Measurements from ENCODE around the gene LASP1.
"Not testable (repeated sequence)": the region's sequence is repeated elsewhere in the genome, so short reads cannot be mapped to it uniquely, and the experiment has no call there.

LASP1 gene

DNA sequence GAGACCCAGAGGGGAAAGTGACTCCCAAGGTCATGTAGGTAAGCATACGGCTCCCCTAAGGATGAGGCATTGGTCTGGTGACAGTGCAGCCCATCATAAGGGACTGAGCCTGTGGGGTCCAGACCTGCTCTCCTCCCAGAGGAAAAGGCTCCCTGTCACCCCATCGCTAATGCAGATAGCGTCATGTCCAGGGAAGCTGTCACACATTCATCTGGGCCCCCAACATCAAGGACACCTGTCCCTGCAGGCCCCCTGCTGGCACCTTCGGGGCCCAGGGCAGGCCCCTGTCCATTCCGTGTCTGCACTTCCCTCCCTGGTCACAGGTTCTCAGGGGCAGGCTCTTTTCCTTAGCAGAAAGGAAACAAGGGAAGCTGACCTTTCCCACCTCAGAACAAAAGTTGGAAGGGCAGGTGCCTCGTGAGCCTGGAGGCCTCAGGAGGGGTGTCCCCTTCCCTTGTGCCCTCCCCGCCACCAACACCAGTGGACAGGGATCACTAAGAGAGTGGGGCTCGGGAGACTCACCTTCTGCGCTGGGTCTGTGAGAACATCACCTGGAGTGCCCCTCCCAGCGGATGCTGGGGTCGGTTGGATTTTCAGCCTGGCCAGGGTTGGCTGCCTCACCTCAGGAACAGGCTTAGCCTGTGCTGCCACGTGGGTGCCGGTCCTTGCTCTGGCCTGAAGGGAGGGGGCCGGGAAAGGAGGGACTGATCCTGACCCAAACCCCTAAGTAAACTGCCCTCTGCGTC, 38.2 kb downstream of the LASP1 start:
- H3K4me3 ChIP-seq (ENCODE audit: low read depth, low read length) = no peak overlapping the region
- TF ChIP-seq, protein P1, sequence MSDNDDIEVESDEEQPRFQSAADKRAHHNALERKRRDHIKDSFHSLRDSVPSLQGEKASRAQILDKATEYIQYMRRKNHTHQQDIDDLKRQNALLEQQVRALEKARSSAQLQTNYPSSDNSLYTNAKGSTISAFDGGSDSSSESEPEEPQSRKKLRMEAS (IDR thresholded peaks at IDR 0.05; ENCODE audit: low read depth, low read length) = no peak
- TF ChIP-seq MYC (IDR thresholded peaks at IDR 0.05; ENCODE audit: low read depth, low read length) (no peak), POLR2A (IDR thresholded peaks at IDR 0.05; ENCODE audit: extremely low read depth, insufficient read length) (no peak)
- TF ChIP-seq, protein P2, sequence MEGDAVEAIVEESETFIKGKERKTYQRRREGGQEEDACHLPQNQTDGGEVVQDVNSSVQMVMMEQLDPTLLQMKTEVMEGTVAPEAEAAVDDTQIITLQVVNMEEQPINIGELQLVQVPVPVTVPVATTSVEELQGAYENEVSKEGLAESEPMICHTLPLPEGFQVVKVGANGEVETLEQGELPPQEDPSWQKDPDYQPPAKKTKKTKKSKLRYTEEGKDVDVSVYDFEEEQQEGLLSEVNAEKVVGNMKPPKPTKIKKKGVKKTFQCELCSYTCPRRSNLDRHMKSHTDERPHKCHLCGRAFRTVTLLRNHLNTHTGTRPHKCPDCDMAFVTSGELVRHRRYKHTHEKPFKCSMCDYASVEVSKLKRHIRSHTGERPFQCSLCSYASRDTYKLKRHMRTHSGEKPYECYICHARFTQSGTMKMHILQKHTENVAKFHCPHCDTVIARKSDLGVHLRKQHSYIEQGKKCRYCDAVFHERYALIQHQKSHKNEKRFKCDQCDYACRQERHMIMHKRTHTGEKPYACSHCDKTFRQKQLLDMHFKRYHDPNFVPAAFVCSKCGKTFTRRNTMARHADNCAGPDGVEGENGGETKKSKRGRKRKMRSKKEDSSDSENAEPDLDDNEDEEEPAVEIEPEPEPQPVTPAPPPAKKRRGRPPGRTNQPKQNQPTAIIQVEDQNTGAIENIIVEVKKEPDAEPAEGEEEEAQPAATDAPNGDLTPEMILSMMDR (IDR thresholded peaks at IDR 0.05; ENCODE audit: low read depth, low read length) = no peak
- no peak for DNase-seq (ENCODE audit: low read depth)

DNA sequence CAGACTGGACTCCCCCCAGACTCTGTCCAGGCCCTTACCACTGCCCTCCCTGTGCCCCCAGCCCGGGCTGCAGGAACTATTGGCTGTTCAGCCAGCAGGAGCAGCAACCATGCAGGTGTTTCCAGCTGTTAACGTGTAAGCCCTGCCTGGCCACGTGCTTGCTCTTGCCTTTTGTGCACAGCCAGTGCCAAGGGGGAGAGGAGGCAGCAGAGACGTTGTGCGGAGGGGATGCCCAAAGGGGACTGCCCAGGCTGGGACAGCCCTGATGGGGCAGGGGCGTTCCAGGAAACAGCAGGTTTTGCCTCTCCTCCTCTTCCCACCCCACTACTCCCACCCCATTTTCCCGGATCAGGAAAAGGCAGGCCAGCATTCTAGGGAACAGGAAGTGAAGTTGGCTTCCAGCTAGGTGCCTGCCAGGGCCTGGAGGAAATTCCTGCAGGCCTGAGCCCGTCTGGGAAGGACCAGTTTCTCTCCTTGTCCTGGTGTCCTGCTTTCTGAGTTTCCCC, 38.9 kb downstream of the LASP1 start:
- TF ChIP-seq, protein P1 (IDR thresholded peaks at IDR 0.05; ENCODE audit: low read depth, low read length) = no peak
- TF ChIP-seq, protein P2 (IDR thresholded peaks at IDR 0.05; ENCODE audit: low read depth, low read length) = no peak
- no peak for TF ChIP-seq MYC (IDR thresholded peaks at IDR 0.05; ENCODE audit: low read depth, low read length)
- no peak for TF ChIP-seq POLR2A (IDR thresholded peaks at IDR 0.05; ENCODE audit: extremely low read depth, insufficient read length)
- DNase-seq (ENCODE audit: low read depth) = no peak
- no peak overlapping the region for H3K4me3 ChIP-seq (ENCODE audit: low read depth, low read length)

DNA sequence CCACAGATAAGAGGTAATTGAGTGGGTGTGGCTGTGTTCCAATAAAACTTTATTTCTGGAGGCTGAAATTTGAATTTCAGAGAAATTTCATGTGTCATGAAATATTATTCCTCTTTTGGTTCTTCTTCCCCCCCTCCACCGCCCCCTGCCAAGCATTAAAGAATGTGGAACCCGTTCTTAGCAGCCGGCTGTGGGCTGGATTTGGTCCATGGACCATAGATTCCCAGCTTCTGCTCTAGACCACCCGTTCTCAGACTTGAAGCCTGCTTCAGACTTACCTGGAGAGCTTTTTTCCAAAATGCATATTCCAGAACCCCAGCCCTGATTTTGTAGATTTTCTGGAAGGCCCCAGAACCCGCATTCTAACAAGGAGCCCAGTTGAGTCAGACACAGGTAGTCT, 40.5 kb downstream of the LASP1 start:
- no peak overlapping the region for H3K4me3 ChIP-seq (ENCODE audit: low read depth, low read length)
- TF ChIP-seq POLR2A (IDR thresholded peaks at IDR 0.05; ENCODE audit: extremely low read depth, insufficient read length) = no peak
- TF ChIP-seq MYC (IDR thresholded peaks at IDR 0.05; ENCODE audit: low read depth, low read length) = no peak
- TF ChIP-seq, protein P2 (IDR thresholded peaks at IDR 0.05; ENCODE audit: low read depth, low read length) = no peak
- TF ChIP-seq, protein P1 (IDR thresholded peaks at IDR 0.05; ENCODE audit: low read depth, low read length) = no peak
- no peak for DNase-seq (ENCODE audit: low read depth)

DNA sequence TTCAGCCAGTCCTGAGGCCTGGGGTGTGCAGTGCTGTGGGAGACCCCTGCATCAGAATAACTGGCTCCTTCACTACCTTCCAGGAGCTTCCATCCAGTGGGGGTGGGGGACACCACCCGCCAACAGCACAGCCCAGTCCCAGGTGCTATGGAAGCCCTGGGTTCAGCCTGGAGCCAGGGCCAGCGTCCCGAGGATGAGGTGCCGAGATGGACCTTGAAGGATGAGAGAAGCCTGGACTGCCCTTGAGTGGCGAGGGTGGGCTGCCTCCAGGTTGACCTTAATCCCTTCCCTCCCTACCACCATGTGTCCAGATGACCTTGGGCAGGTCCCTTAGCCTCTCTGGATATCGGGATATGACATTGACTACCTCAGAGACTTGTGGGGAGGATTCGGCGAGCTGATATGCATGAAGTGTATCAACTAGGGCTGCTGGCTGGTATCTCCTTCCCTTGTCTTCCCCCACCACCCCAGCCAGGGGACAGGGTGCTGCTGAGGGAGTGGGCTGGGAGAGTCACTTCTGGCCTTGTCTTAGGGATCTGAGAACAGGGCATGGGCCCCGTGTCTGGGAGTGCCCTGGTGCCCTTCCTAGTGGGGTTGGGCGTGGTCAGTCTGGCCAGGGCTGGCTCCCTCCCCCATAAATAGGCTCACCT, 41.3 kb downstream of the LASP1 start:
- DNase-seq (ENCODE audit: low read depth) = no peak
- H3K4me3 ChIP-seq (ENCODE audit: low read depth, low read length) = no peak overlapping the region
- TF ChIP-seq, protein P2 (IDR thresholded peaks at IDR 0.05; ENCODE audit: low read depth, low read length) = no peak
- TF ChIP-seq, protein P1 (IDR thresholded peaks at IDR 0.05; ENCODE audit: low read depth, low read length) = no peak
- TF ChIP-seq MYC (IDR thresholded peaks at IDR 0.05; ENCODE audit: low read depth, low read length) = no peak
- TF ChIP-seq POLR2A (IDR thresholded peaks at IDR 0.05; ENCODE audit: extremely low read depth, insufficient read length) = no peak

DNA sequence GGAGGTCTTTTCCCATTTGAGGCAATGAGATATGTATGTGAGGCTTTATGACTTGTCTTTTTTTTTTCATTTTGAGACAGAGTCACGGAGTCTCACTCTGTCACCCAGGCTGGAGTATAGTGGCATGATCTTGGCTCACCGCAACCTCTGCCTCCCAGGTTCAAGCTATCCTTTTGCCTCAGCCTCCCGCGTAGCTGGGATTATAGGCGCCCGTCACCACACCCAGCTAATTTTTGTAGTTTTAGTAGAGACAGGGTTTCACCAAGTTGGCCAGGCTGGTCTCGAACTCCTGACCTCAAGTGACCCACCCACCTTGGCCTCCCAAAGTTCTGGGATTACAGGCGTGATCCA, 41.8 kb downstream of the LASP1 start:
- not testable (repeated sequence) for DNase-seq (ENCODE audit: low read depth); H3K4me3 ChIP-seq (ENCODE audit: low read depth, low read length)

DNA sequence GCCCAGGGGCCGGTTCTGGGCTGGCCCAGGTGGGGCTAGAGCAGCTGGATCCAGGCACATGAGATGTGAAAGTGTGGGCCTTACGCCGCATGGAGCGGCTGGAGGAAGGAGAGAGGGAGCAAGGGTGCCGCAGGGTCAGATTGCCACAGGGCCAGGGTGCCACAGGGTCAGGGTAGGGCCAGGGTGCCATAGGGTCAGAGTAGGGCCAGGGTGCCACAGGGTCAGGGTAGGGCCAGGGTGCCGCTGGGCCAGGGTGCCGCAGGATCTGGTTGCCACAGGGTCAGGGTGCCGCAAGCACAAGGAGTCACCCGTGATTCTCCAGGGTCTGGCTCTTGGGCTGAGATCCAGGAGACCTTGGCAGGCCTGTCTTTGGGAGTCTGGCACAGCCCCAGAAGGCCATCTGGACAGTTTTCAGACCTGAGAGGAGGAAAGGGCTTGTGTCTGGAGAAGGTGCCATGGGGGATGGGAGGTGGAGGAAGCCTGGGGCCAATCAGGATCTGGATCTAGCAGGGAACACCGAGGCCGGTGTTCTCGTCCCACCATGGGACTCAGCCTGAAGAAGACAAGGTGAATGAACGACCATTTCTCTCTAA, 42.5 kb downstream of the LASP1 start:
- DNase-seq (ENCODE audit: low read depth) = no peak
- TF ChIP-seq MYC (IDR thresholded peaks at IDR 0.05; ENCODE audit: low read depth, low read length) = no peak
- TF ChIP-seq, protein P1 (IDR thresholded peaks at IDR 0.05; ENCODE audit: low read depth, low read length) = no peak
- TF ChIP-seq, protein P2 (IDR thresholded peaks at IDR 0.05; ENCODE audit: low read depth, low read length) = no peak
- no peak for TF ChIP-seq POLR2A (IDR thresholded peaks at IDR 0.05; ENCODE audit: extremely low read depth, insufficient read length)
- H3K4me3 ChIP-seq (ENCODE audit: low read depth, low read length) = no peak overlapping the region
